Measurements from ENCODE around the gene USF2. TPM values are rescaled to one million over a fixed set of nuclear protein-coding genes. Genes with fewer than 3 reads are reported as not detected.

The USF2 gene
- total and polyA plus RNA-seq, 2 of the 8 experiments (the other 6 are each of a cell fraction or from before 2014, with no cell fraction given), result 74.1 to 109 TPM

DNA sequence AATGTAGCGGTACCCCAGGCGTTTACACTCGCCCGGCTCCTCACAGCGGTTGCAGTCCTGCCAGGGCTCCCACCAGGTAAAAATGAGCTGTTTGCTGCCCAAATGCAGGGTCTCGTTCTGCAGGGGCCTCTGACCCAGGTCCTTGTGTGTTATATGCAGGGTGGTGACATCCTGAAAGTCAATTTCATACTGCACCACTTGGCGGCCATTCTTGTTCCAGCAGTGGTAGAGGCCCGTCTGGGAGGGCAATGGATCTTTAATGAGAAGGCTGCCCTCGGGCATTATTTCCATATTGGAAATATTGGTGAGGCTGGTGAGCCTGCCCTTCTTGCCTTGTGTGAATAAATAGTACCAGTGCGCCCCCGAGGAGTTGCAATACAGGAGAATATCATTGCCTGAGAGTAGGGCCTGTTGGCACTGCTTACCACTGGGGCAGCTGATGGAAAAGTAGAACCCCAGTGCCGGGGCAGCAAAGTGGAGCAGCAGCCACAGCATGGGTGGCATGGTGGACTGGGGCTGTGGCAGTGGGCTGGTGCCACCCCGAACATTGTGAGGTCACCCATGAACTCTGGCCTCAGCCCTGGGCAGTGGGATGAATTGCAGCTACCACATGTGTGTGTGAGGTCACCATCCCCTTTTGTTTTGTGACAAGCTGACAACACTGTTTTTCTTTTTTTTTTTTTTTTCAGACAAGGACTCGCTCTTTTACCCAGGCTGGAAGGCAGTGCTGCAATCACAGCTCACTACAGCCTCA, 40.4 kb upstream of the USF2 start, which contains the start of gene FAM187B:
FAM187B (minus strand) TSS at position 563 of the 754 bp plus-strand sequence; CDS start at position 504, 59 bp downstream.
- H4K5ac ChIP-seq (ENCODE audit: insufficient read length, low read depth, low read length), result no peak within 1 kb of the TSS
- ChIA-PET POLR2A (ENCODE audit: partially characterized antibody) (interaction anchor here (0.7 to 1.1 kb wide), 2 partner anchors 12 to 38 kb away, joined by 3 read pairs; no protein-coding TSS in a partner anchor), CTCF (ENCODE audit: partially characterized antibody) (interaction anchor here (0.6 to 3.5 kb wide), 2 partner anchors 11 to 769 kb away, joined by 3 to 16 read pairs; no protein-coding TSS in a partner anchor)
- H2BK12ac ChIP-seq (ENCODE audit: low read depth, low read length), result 0 out of 2 replicates have a peak within 1 kb of the TSS, but pooled peaks have one; percentile 44
- no peak within 1 kb of the TSS for H3K4me2 ChIP-seq (ENCODE audit: insufficient read depth in 1 of 2, low read depth in 2 of 2, low read length in 2 of 2)
- no peak within 1 kb of the TSS for H2AK5ac ChIP-seq (ENCODE audit: low read depth, low read length)
- H3K56ac ChIP-seq (replicated peaks; ENCODE audit: insufficient read length, low read depth, low read length), result no peak within 1 kb of the TSS
- no peak within 1 kb of the TSS for H3K23ac ChIP-seq (ENCODE audit: insufficient read length)
- no peak within 1 kb of the TSS for H2BK20ac ChIP-seq (ENCODE audit: low read length)
- DNase-seq (ENCODE audit: low read depth in 1 of 2, low spot score in 2 of 2), result no peak
- no peak within 1 kb of the TSS for H2AFZ ChIP-seq (ENCODE audit: low read length)
- 89% methylated on average over 13 of the region's 14 CpGs; no CpG with 5 or more reads in 1 of the 2 experiments for WGBS, 2 experiments (ENCODE audit: extremely low coverage in 1 of 2, insufficient coverage in 1 of 2, insufficient read length in 1 of 2, insufficient replicate concordance in 2 of 2, low coverage in 1 of 2, low lambda C conversion rate in 2 of 2, missing lambda C conversion rate in 1 of 2)
- no peak within 1 kb of the TSS for H2BK15ac ChIP-seq (ENCODE audit: low read length)
- no peaks in the 10 kb centered on the region for H3K79me2 ChIP-seq (ENCODE audit: control insufficient read depth in 1 of 2, insufficient read depth in 2 of 2, low read length in 2 of 2)
- no peak within 1 kb of the TSS for H2BK5ac ChIP-seq (ENCODE audit: low read depth, low read length)
- H4K8ac ChIP-seq (ENCODE audit: extremely low read depth, insufficient read depth, low read length), result no peak within 1 kb of the TSS
- H3K27ac ChIP-seq (ENCODE audit: low read depth, low read length), result no peak within 1 kb of the TSS
- H4K20me1 ChIP-seq (replicated peaks in 1 of 2; ENCODE audit: control insufficient read depth in 1 of 2, insufficient read depth in 2 of 2, low read length in 2 of 2), result no peaks in the 10 kb centered on the region
- H4K91ac ChIP-seq (replicated peaks; ENCODE audit: insufficient read length, low read length), result peak within 1 kb of the TSS; percentile 71
- no peak within 1 kb of the TSS for H3K14ac ChIP-seq (ENCODE audit: insufficient read length)
- no peaks in the 10 kb centered on the region for H3K36me3 ChIP-seq (ENCODE audit: control insufficient read depth in 2 of 4, insufficient read depth in 4 of 4, low read length in 3 of 4)
- H3K79me1 ChIP-seq (ENCODE audit: low read depth, low read length), result no peaks in the 10 kb centered on the region
- no peak within 1 kb of the TSS for H3K9ac ChIP-seq (replicated peaks in 1 of 4; ENCODE audit: extremely low read depth in 1 of 4, low read depth in 3 of 4, low read length in 3 of 4)
- no peaks in the 10 kb centered on the region for H3K23me2 ChIP-seq (ENCODE audit: low read depth, low read length)
- no peak for FAIRE-seq
- no peak within 1 kb of the TSS; the same call in 1 of the 2 replicates for H3K18ac ChIP-seq (ENCODE audit: extremely low read depth, low read length)
- H3K4ac ChIP-seq (replicated peaks; ENCODE audit: insufficient read length, low read depth, low read length), result peak within 1 kb of the TSS; percentile 69
- H3K4me3 ChIP-seq (ENCODE audit: extremely low read depth in 1 of 4, insufficient read depth in 2 of 4, low read depth in 3 of 4, low read length in 4 of 4), result no peak within 1 kb of the TSS
- H3K27me3 ChIP-seq (replicated peaks in 1 of 4; ENCODE audit: control insufficient read depth in 3 of 4, extremely low read depth in 1 of 4, insufficient read depth in 3 of 4, low read length in 3 of 4), result no peaks in the 10 kb centered on the region; a peak in 1 of 7 replicates
- no peak within 1 kb of the TSS for H2BK120ac ChIP-seq (replicated peaks; ENCODE audit: low read depth, low read length)
- H3K9me3 ChIP-seq (ENCODE audit: insufficient read depth in 2 of 2, low read depth in 1 of 2, low read length in 1 of 2), result no peaks in the 10 kb centered on the region
- peaks cover 0 to 12% (median 3%) of the 10 kb centered on the region in 4 experiments; a peak in 4 of 7 replicates for H3K4me1 ChIP-seq (replicated peaks in 1 of 4; ENCODE audit: control insufficient read depth in 3 of 4, insufficient read depth in 4 of 4, low read length in 3 of 4)
- TF ChIP-seq EZH2 (IDR thresholded peaks at IDR 0.05; ENCODE audit: low read depth, low read length, severe bottlenecking), result no peak
- no peak for TF ChIP-seq TBP (IDR thresholded peaks at IDR 0.05; ENCODE audit: low read depth, low read length)
- no peak for TF ChIP-seq NRF1 (IDR thresholded peaks at IDR 0.05; ENCODE audit: low read depth, low read length)
- TF ChIP-seq BRCA1 (IDR thresholded peaks at IDR 0.05; ENCODE audit: low read depth, low read length), result no peak
- no peak for TF ChIP-seq RAD21 (IDR thresholded peaks at IDR 0.05 in 1 of 2, conservative IDR thresholded peaks at IDR 0.05 in 1 of 2; ENCODE audit: low read depth in 2 of 2, low read length in 2 of 2)
- TF ChIP-seq ZNF274 (IDR thresholded peaks at IDR 0.05; ENCODE audit: borderline replicate concordance, extremely low read depth, low read length), result no peak
- TF ChIP-seq SP2 (IDR thresholded peaks at IDR 0.05; ENCODE audit: low read length), result no peak
- no peak for TF ChIP-seq RXRA (IDR thresholded peaks at IDR 0.05; ENCODE audit: insufficient read depth, low read depth, low read length)
- no peak for TF ChIP-seq SAP30 (IDR thresholded peaks at IDR 0.05; ENCODE audit: insufficient read depth, insufficient replicate concordance, low read length)
- no peak for TF ChIP-seq POU5F1 (IDR thresholded peaks at IDR 0.05; ENCODE audit: low read depth, low read length)

Data from H1 (cell line).